Activated T-cell treated with anti-CD3 and anti-CD28 coated beads, Interleukin-2, amount 50 U/mL, for 24 hours (primary cell): ENCODE measurements around the gene CAPN15.

Experiments used
- DNase-seq: peaks from one replicate; pipeline ENCODE4 v3.0.0-alpha.2; 2020
- H3K27ac Mint-ChIP-seq: 2 replicates; pipeline ENCODE4 v1.8.0; 2020; ENCODE audit warnings: mild to moderate bottlenecking, mixed read lengths
- H3K27me3 Mint-ChIP-seq: 2 replicates; pipeline ENCODE4 v1.8.0; 2020; ENCODE audit warnings: mixed read lengths
- H3K36me3 Mint-ChIP-seq: 2 replicates; pipeline ENCODE4 v1.8.0; 2020; ENCODE audit warnings: low read depth, mixed read lengths
- H3K4me1 Mint-ChIP-seq: 2 replicates; pipeline ENCODE4 v1.8.0; 2020; ENCODE audit warnings: low read depth, mixed read lengths
- H3K4me3 Mint-ChIP-seq: 2 replicates; pipeline ENCODE4 v1.8.0; 2020; ENCODE audit warnings: mild to moderate bottlenecking, moderate library complexity, mixed read lengths
- H3K9me3 Mint-ChIP-seq: 2 replicates; pipeline ENCODE4 v1.8.0; 2020; ENCODE audit warnings: mixed read lengths

Gene CAPN15

DNA sequence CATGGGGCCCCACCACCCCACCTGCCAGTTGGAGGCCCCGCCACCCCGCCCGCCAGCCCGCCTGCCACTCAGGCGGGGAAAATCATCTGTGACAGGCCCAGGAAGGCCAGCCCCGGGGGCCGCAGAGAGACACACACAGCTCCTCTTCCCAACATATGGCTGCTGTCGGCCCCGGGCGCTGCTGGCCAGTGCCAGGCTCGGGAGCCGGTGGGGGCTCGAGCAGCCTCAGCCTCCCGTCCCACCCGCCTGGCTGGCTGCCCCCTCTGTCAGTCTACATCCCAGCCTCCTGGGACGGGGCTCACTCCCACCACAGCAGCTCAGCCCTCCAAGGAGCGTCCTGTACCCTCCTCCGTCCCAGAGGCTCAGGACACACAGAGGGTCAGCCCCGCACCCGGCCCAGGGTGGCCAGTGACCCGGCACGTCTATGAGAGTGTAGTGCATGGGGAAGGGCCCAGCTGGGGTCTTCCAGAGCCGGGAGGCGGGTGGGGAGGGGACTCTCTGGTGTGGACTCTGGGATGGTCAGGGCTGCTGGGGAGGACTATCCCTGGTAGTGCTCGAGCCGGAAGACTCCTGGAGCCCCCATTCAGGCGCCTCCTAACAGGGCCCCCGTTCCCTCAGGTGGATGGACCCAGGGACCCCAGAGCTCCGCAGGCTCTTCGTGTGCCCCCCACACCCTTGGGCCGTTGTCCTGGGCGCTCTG, 29.1 kb downstream of the CAPN15 start:
- no peak for DNase-seq
- H3K36me3 Mint-ChIP-seq: peaks cover 8% of the 10 kb centered on the region
- H3K4me3 Mint-ChIP-seq: no peak overlapping the region
- H3K27ac Mint-ChIP-seq: no peak overlapping the region
- H3K4me1 Mint-ChIP-seq: peaks cover 2% of the 10 kb centered on the region
- peaks cover 13% of the 10 kb centered on the region for H3K27me3 Mint-ChIP-seq
- H3K9me3 Mint-ChIP-seq: no peaks in the 10 kb centered on the region

DNA sequence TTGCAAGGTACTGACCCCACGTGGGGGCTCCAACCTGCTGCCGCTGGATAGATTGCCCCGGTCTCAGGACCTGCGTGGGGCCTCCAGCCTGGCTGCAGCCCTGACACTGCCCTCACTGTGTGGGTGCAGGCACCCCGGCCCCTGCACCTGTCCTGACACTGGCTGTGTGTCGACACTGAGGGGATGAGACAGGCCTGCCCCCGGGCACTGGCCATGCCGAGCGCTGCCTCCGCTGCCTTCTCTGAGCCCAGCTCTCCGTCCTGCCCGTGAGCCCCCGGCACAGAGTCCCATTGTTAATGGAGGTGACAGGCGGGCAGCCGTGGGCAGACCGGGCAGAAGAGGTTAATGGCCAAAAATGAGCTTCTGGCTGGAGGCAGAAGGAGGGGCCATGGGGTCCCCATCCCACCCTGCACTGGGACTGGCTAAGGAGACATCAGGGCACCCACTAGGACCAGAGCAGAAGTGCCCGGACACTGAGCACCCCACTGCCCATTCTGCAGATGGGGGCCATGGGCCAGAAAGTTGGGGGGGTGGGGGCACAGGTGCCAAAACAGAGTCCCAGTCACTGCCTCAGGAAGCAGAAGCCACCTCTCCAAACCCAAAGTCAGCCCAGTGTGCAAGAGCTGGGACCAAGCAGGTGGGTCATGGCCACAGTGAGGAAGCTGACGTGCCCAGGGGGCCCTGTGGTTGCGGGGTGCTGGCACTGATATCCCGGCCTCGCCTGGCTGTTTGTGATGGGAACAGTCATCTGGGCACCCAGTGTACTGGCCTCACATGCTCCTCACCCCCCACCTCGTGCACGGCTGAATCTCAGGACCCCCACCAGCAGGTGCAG, 30.2 kb downstream of the CAPN15 start:
- Mint-ChIP-seq H3K4me3 (no peak overlapping the region), H3K9me3 (no peaks in the 10 kb centered on the region), H3K4me1 (peaks cover 2% of the 10 kb centered on the region), H3K27ac (no peak overlapping the region), H3K27me3 (peaks cover 22% of the 10 kb centered on the region), H3K36me3 (peaks cover 7% of the 10 kb centered on the region)
- DNase-seq: no peak

DNA sequence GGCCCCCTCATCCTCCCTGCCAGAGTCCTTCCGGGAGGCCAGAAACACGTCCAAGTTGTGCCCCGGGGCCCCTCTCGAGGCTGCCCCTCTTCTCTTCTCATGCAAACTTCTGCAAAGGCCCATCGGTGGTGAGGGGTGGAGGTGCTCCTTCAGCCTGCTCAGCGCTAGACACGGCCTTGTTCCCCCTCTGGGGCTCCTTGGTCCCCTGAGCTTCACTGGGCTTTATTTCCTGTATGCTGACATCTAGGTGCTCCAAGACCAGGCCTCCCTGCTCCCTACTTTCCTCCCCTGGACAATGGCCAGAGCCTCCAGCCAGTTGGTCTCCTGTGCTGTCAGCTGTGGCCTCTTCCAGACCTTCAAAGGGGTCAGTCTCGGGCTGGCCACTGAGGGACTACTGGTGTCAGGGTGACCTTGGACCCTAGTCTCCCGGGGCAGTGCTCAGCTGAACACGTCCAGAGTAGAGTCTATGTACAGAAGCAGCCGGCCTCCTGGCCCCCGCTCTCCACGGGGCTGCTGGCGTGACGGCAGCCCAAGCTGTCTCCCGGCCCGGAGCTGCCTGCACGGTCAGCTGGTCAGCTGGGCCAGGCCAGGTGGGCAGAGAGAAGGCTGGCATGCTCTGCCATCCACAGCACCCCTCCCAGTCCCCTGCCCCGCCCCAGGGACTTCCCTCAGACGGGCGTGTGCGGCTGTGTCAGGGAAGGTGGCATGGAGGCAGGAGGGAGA, 30.9 kb downstream of the CAPN15 start:
- DNase-seq: no peak
- no peak overlapping the region for H3K4me3 Mint-ChIP-seq
- no peak overlapping the region for H3K27ac Mint-ChIP-seq
- H3K9me3 Mint-ChIP-seq: no peaks in the 10 kb centered on the region
- peaks cover 4% of the 10 kb centered on the region for H3K36me3 Mint-ChIP-seq
- H3K27me3 Mint-ChIP-seq: peaks cover 23% of the 10 kb centered on the region
- peaks cover 2% of the 10 kb centered on the region for H3K4me1 Mint-ChIP-seq

DNA sequence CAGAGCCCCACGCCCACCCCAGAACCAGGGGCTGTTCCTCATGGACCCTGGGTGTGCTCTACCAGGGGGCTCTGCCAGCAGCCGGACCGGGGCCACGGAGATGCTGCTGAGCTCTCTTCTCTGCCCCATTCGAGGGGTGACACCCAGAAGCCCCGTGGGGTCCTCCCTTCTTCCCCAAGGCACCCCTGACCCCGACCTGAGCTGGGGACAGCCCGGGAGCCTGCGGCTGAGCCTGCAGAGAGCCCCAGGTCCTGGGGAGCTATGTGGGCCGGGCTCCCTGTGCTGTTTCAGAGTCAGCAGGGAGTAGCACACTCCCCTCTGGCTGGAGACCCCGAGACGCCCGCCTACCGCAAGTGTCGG, 31.5 kb downstream of the CAPN15 start:
- H3K9me3 Mint-ChIP-seq: no peaks in the 10 kb centered on the region
- peaks cover 2% of the 10 kb centered on the region for H3K4me1 Mint-ChIP-seq
- H3K36me3 Mint-ChIP-seq: peaks cover 4% of the 10 kb centered on the region
- peaks cover 23% of the 10 kb centered on the region for H3K27me3 Mint-ChIP-seq
- H3K4me3 Mint-ChIP-seq: no peak overlapping the region
- no peak overlapping the region for H3K27ac Mint-ChIP-seq
- no peak for DNase-seq

DNA sequence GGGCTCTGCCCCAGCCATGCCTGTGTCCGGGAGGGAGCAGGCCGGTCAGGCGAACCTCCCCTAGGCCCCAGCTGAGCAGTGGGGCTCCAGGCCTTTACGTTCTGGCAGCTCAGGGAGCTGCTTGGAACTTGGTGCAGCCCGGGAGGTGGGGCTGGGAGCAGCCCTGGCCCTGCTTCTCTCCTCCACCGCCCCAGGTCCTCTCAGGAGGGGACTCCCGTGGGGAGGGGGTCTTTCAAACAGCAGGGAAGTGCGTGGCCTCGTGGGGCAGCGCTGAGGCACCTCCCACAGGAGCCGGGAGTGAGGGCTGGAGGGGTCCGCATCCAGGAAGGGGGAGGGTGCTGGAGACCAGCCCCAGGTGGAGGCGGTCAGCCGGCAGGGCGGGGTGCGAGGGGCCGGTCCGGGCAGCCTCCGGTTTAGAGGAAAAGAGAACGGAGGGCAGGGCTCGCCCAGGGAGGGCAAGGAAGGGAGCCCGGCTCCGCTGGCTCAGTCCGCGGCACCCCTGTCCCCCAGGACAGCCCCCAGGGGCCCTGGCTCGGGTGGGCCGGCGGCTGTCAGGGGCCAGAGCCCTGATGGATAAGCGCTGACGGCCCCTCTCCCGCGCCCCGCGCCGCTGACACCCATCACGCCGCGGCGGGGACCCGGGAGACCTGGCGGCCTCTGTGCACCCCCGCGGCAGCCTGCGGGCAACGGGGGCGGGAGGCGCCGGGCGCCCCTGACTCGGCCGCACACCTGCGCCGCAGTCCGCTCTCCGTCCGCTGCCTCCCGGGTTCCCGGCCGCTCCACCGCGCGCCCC, 32.1 kb downstream of the CAPN15 start:
- Mint-ChIP-seq H3K4me3 (no peak overlapping the region), H3K4me1 (peaks cover 2% of the 10 kb centered on the region)

DNA sequence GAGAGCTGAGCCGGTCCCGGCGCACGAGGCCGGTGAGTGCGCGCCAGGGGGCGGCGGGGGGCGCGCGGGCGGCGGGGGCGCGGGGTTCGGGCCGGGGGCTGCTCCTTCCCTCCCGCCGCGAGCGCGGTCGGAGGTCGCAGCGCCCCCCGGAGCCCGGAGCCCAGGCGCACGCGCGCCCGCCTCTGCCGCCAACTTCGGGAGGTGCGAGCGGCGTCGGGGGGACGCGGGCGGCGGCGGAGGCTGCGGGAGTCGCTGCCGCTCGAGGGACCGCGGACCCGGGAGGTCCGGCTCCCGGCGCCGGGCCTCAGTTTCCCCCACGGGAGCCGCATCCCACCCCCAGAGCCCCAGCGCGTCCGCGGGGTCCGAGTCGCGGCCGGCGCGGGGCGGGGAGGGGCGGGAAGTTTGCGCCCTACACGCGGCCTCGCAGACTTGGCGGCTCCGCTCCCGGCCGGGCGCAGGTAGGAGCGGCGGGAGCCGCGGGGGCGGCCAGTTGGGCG, 32.7 kb downstream of the CAPN15 start, which contains the start of gene PRR35:
PRR35 (plus strand) TSS at position 191 of the 497 bp plus-strand sequence. CDS start 2,901 bp downstream, outside the sequence.
- no peaks in the 10 kb centered on the region for H3K9me3 Mint-ChIP-seq
- DNase-seq: no peak
- no peaks in the 10 kb centered on the region for H3K36me3 Mint-ChIP-seq
- H3K27ac Mint-ChIP-seq: no peak within 1 kb of the TSS
- H3K4me1 Mint-ChIP-seq: peaks cover 2% of the 10 kb centered on the region
- H3K27me3 Mint-ChIP-seq: peaks cover 23% of the 10 kb centered on the region
- no peak within 1 kb of the TSS for H3K4me3 Mint-ChIP-seq

More for the DNA sequence above, 32.1 kb downstream of the CAPN15 start:
- no peak for DNase-seq
- no peak overlapping the region for H3K27ac Mint-ChIP-seq
- no peaks in the 10 kb centered on the region for H3K9me3 Mint-ChIP-seq
- peaks cover 23% of the 10 kb centered on the region for H3K27me3 Mint-ChIP-seq
- peaks cover under 1% of the 10 kb centered on the region for H3K36me3 Mint-ChIP-seq

DNA sequence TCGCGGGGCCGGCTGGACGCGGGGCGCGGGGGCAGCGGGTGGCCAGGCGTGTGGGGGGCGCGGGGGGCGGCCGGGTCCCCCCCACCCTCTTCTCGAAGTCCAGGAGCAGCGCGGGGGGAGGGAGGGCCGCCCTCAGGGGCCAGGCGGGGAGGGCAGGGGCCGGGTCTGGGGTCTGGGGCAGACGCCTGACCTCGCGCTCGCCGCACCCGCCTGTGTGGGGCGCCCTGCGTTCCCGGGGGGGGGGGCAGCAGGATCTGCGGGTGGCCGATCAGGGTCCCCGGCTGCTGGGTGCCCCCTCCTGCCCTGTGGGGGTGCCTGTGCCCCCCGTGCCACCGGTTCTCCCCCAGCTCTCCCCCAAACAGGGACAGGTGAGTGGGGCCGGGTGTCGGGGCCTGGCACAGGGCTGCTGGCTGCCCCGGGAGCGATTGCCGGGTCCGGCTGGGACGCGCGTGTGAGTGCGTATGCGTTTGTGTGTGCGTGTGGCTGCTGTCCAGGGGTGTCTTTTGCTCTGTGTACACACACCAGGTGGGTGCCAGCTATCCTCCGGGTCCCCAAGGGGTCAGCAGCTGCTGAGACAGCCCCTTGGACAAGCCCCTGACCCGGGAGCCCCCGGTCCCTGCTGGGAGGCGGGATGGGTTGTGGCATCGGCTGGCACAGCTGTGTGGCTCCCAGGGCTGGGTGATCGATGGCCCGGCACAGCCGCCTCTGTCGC, 33.3 kb downstream of the CAPN15 start:
- Mint-ChIP-seq H3K4me3 (no peak overlapping the region), H3K4me1 (peaks cover 2% of the 10 kb centered on the region), H3K36me3 (no peaks in the 10 kb centered on the region), H3K9me3 (no peaks in the 10 kb centered on the region), H3K27me3 (peaks cover 23% of the 10 kb centered on the region), H3K27ac (no peak overlapping the region)
- no peak for DNase-seq

DNA sequence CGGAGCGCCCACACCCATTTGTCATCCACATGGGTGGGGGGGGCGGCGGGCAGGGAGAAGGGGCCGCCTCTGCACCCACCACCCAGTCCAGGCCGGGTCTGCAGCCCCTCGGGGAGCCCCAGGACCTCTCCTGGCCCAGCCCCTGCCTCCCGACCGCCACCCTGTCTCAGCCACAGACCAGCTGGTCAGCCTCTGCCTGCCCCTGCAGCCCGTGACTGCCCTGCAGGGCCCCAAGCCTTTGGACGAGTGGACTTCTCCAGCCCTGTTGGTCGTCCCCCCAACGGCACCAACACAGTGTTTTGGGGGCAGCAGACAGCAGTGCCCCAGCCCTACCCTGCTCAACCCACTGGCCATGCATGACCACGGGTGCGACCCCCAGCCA, 33.9 kb downstream of the CAPN15 start:
- no peaks in the 10 kb centered on the region for H3K36me3 Mint-ChIP-seq
- peaks cover 3% of the 10 kb centered on the region for H3K4me1 Mint-ChIP-seq
- H3K9me3 Mint-ChIP-seq: no peaks in the 10 kb centered on the region
- H3K27ac Mint-ChIP-seq: no peak overlapping the region
- no peak overlapping the region for H3K4me3 Mint-ChIP-seq
- DNase-seq: no peak
- H3K27me3 Mint-ChIP-seq: peaks cover 23% of the 10 kb centered on the region

DNA sequence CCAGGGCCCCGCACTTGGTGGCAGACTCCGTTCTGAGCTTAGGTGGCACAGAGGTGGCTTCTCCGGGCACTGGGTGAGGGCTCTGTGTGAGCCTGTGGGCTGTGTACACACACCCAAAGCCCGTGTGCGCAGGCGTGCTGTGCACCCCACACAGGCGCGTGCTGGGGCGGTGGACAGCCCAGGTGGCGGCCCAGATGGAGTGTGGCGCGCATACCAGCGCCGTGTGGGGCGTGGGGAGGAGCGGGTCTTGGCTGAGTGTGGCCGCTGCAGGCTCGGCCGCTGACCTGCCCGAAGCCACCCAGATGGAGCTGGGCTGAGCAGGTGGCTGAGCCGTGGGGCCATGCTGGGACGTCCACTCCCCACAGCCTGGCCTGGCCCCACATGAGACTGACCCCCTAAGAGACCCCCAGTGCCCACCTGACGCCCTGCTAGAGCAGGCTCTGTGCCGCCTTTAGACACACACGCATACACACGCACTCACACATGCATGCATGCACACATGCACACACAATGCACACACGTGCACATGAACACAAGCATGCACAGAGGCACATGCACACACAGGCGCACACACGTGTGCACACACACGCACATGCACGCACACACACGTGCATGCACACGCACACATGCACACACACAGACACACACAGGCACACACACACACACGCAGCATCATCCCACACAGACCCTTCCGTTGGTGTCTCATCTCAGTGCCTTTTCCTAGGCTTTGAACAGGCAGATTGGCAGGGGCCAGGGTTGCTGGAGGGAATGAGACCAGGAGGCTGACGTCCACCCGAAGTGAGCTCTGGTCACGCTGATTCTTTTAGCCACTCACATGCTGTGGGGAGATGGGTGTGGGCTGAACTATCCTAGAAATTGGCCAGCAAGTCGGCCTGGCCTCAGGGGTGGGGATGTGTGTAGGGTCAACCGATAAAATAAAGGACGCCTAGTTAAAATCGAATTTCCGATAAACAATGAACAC, 34.7 kb downstream of the CAPN15 start:
- peaks cover 23% of the 10 kb centered on the region for H3K27me3 Mint-ChIP-seq
- no peaks in the 10 kb centered on the region for H3K9me3 Mint-ChIP-seq
- H3K36me3 Mint-ChIP-seq: no peaks in the 10 kb centered on the region
- H3K4me1 Mint-ChIP-seq: peaks cover 11% of the 10 kb centered on the region
- H3K27ac Mint-ChIP-seq: no peak overlapping the region
- DNase-seq: no peak
- no peak overlapping the region for H3K4me3 Mint-ChIP-seq

DNA sequence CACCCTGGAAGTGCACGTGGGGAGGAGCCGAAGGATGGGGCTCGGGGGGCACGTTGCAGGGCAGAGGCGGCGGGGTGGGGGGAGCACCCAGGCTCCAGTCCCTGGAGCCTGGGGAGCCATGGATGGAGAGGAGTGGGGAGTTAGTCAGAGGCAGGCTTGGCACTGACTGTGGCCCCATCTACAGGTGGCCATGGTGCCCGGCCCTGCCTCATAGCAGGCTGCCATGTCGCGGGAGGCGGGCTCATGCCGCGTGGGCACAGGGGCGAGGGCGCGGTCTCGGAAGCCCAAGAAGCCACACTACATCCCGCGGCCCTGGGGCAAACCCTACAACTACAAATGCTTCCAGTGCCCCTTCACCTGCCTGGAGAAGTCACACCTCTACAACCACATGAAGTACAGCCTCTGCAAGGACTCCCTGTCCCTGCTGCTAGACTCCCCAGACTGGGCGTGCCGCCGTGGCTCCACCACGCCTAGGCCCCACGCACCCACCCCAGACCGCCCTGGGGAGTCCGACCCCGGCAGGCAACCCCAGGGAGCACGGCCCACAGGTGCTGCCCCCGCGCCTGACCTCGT, 35.6 kb downstream of the CAPN15 start:
- Mint-ChIP-seq H3K9me3 (no peaks in the 10 kb centered on the region), H3K27me3 (peaks cover 23% of the 10 kb centered on the region), H3K4me1 (peaks cover 12% of the 10 kb centered on the region), H3K27ac (no peak overlapping the region), H3K36me3 (no peaks in the 10 kb centered on the region), H3K4me3 (no peak overlapping the region)
- no peak for DNase-seq

DNA sequence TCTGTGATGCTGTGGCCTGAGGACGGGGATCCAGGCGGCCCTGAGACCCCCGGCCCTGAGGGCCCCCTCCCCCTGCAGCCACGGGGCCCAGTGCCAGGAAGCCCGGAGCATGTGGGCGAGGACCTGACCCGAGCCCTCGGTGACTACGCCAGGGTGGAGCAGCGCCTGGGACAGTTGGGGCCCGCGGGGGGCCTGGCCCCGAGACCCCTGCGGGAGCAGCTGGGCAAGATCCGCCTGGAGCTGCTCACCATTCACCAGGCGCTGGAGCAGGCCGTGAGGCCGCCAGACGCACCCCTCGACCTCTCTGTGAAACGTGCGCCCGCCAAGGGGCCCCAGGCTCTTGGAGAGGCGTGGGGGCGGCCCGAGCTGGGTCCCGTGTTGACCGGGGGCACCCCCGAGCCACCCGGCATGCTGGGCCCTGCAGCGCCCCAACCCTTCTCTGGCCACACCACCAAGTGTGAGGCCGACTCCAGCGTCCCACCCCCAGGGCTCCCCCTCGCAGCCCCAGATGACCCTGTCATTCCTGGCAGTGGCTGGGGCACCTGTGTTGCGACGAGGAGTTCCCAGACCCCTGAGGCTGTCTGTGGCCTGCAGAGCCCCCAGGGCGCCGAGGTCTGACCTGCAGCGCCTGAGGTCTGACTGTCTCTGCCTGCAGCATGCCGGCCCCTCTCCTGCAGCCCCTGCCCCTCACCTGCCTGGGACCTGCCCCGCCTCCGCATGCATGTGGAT, 37.3 kb downstream of the CAPN15 start:
- Mint-ChIP-seq H3K4me1 (peaks cover 16% of the 10 kb centered on the region), H3K4me3 (no peak overlapping the region), H3K27me3 (peaks cover 12% of the 10 kb centered on the region), H3K36me3 (no peaks in the 10 kb centered on the region), H3K27ac (no peak overlapping the region), H3K9me3 (no peaks in the 10 kb centered on the region)
- no peak for DNase-seq
